H9 (cell line): ENCODE data around the gene ABHD1. TPM values are rescaled to one million over a fixed set of nuclear protein-coding genes. Genes with fewer than 3 reads are reported as not detected.

Experiments
- DNase-seq: peaks from one replicate; pipeline ENCODE4 v3.0.0-alpha.2; 2017
- H2AFZ ChIP-seq: one replicate; pipeline ENCODE4 v1.6.1; 2013; ENCODE audit warnings: mild to moderate bottlenecking, low read length, control low read depth, moderate library complexity
- H2AK5ac ChIP-seq: 2 replicates; pipeline ENCODE4 v1.6.1; 2013; ENCODE audit warnings: low read length, control low read depth, mixed read lengths; ENCODE audit not compliant: insufficient read length
- H2BK120ac ChIP-seq: one replicate; pipeline ENCODE4 v1.6.1; 2013; ENCODE audit warnings: low read depth, mild to moderate bottlenecking, low read length, control low read depth, inconsistent platforms; ENCODE audit not compliant: poor library complexity, severe bottlenecking
- H2BK12ac ChIP-seq: 2 replicates; pipeline ENCODE4 v1.6.1; 2013; ENCODE audit warnings: low read length, control low read depth, mixed read lengths, low read depth; ENCODE audit not compliant: insufficient read length
- H2BK15ac ChIP-seq: 2 replicates; pipeline ENCODE4 v1.6.1; 2013; ENCODE audit warnings: low read depth, low read length, control low read depth
- H2BK20ac ChIP-seq: one replicate; pipeline ENCODE4 v1.6.1; 2013; ENCODE audit warnings: low read depth, mild to moderate bottlenecking, low read length, control low read depth, inconsistent platforms; ENCODE audit not compliant: poor library complexity, severe bottlenecking
- H2BK5ac ChIP-seq: 2 replicates; pipeline ENCODE4 v1.6.1; 2013; ENCODE audit warnings: low read length, control low read depth, mixed read lengths; ENCODE audit not compliant: insufficient read length
- H3K14ac ChIP-seq: 2 replicates; pipeline ENCODE4 v1.6.1; 2013; ENCODE audit warnings: low read length, control low read depth; ENCODE audit not compliant: insufficient read depth
- H3K18ac ChIP-seq: 2 replicates; pipeline ENCODE4 v1.6.1; 2013; ENCODE audit warnings: low read depth, mild to moderate bottlenecking, mixed read lengths, low read length, control low read depth; ENCODE audit not compliant: insufficient read length
- H3K23ac ChIP-seq: 2 replicates; pipeline ENCODE4 v1.6.1; 2013; ENCODE audit warnings: low read length, control low read depth, mixed read lengths, low read depth; ENCODE audit not compliant: insufficient read length
- H3K23me2 ChIP-seq: 2 replicates; pipeline ENCODE4 v1.6.1; 2013; ENCODE audit warnings: low read depth, mild to moderate bottlenecking, mixed read lengths, low read length, control low read depth; ENCODE audit not compliant: insufficient read length, poor library complexity, severe bottlenecking
- H3K27ac ChIP-seq: 2 replicates; pipeline ENCODE4 v1.5.1; 2013; ENCODE audit warnings: low read length, control low read depth, mixed read lengths, low read depth; ENCODE audit not compliant: insufficient read length
- H3K27me3 ChIP-seq: 2 replicates; pipeline ENCODE4 v1.6.1; 2013; ENCODE audit warnings: low read length, control low read depth, inconsistent platforms; ENCODE audit not compliant: insufficient read depth
- H3K4ac ChIP-seq: 2 replicates; pipeline ENCODE4 v1.6.1; 2013; ENCODE audit warnings: low read depth, mild to moderate bottlenecking, control low read depth, inconsistent platforms, low read length, moderate library complexity
- H3K4me1 ChIP-seq: 2 replicates; pipeline ENCODE4 v1.6.1; 2013; ENCODE audit warnings: low read length, control low read depth, inconsistent platforms; ENCODE audit not compliant: insufficient read depth
- H3K4me2 ChIP-seq: 2 replicates; pipeline ENCODE4 v1.6.1; 2013; ENCODE audit warnings: low read length, control low read depth, mixed read lengths; ENCODE audit not compliant: insufficient read length, insufficient read depth
- H3K56ac ChIP-seq: 2 replicates; pipeline ENCODE4 v1.6.1; 2013; ENCODE audit warnings: low read depth, mild to moderate bottlenecking, mixed read lengths, low read length, control low read depth; ENCODE audit not compliant: insufficient read length
- H3K79me1 ChIP-seq: 2 replicates; pipeline ENCODE4 v1.6.1; 2013; ENCODE audit warnings: low read depth, mild to moderate bottlenecking, moderate library complexity, low read length, control low read depth, inconsistent platforms; ENCODE audit not compliant: insufficient read depth, poor library complexity, severe bottlenecking
- H3K79me2 ChIP-seq: 2 replicates; pipeline ENCODE4 v1.6.1; 2013; ENCODE audit warnings: low read length, control low read depth, inconsistent platforms; ENCODE audit not compliant: insufficient read depth
- H3K9ac ChIP-seq: 2 replicates; pipeline ENCODE4 v1.6.1; 2013; ENCODE audit warnings: low read length, control low read depth, mixed read lengths; ENCODE audit not compliant: insufficient read length; ENCODE audit errors: extremely low read depth
- H3K9me3 ChIP-seq: one replicate; pipeline ENCODE4 v1.6.1; 2013; ENCODE audit warnings: low read depth, low read length, inconsistent platforms; ENCODE audit not compliant: control insufficient read depth
- H3T11ph ChIP-seq: one replicate; pipeline ENCODE4 v1.6.1; 2013; ENCODE audit warnings: mild to moderate bottlenecking, low read length, control low read depth, inconsistent platforms
- H4K20me1 ChIP-seq: one replicate; pipeline ENCODE4 v1.6.1; 2013; ENCODE audit not compliant: control insufficient read depth, insufficient read length, insufficient read depth
- H4K5ac ChIP-seq: 2 replicates; pipeline ENCODE4 v1.6.1; 2013; ENCODE audit warnings: low read depth, mild to moderate bottlenecking, mixed read lengths, low read length, control low read depth; ENCODE audit not compliant: insufficient read length
- H4K8ac ChIP-seq: replicated peaks from 2 replicates; pipeline ENCODE4 v1.6.1; 2013; ENCODE audit warnings: low read length, control low read depth, mixed read lengths, low read depth; ENCODE audit not compliant: insufficient read length
- H4K91ac ChIP-seq: 2 replicates; pipeline ENCODE4 v1.6.1; 2013; ENCODE audit warnings: low read depth, mild to moderate bottlenecking, moderate library complexity, mixed read lengths, low read length, control low read depth; ENCODE audit not compliant: insufficient read length
- H3K27ac Mint-ChIP-seq, 3 experiments: 2 replicates in 2 of 3; 3 replicates in 1 of 3; pipeline ENCODE4 v1.8.0; 2020 to 2021; ENCODE audit warnings: mixed read lengths in 3 of 3, mild to moderate bottlenecking in 1 of 3, moderate library complexity in 1 of 3
- H3K27me3 Mint-ChIP-seq: 2 replicates; pipeline ENCODE4 v1.8.0; 2021; ENCODE audit warnings: low read depth, mild to moderate bottlenecking, moderate library complexity, mixed read lengths
- H3K36me3 Mint-ChIP-seq, 3 experiments: 2 replicates in 2 of 3; 3 replicates in 1 of 3; pipeline ENCODE4 v1.8.0; 2020 to 2021; ENCODE audit warnings: low read depth in 3 of 3, mixed read lengths in 3 of 3; ENCODE audit not compliant: insufficient read depth in 1 of 3
- H3K4me1 Mint-ChIP-seq, 2 experiments: 2 replicates each; pipeline ENCODE4 v1.8.0; 2020; ENCODE audit warnings: mixed read lengths in 2 of 2
- H3K4me3 Mint-ChIP-seq, 2 experiments: 2 replicates in 1 of 2; 3 replicates in 1 of 2; pipeline ENCODE4 v1.8.0; 2020 to 2021; ENCODE audit warnings: mild to moderate bottlenecking in 2 of 2, mixed read lengths in 2 of 2, moderate library complexity in 1 of 2
- H3K9me3 Mint-ChIP-seq, 2 experiments: 2 replicates in 1 of 2; 3 replicates in 1 of 2; pipeline ENCODE4 v1.8.0; 2020; ENCODE audit warnings: mild to moderate bottlenecking in 2 of 2, mixed read lengths in 2 of 2, moderate library complexity in 1 of 2
- CTCF ChIP-seq: fragments of 200-600 bp; sonication (generic); conservative IDR thresholded peaks from 3 replicates; pipeline ENCODE4 v1.8.0; 2021; ENCODE audit warnings: antibody characterized with exemption, mild to moderate bottlenecking
- WGBS: extraction: QIAGEN DNeasy Blood & Tissue Kit; methylation state at CpG from one replicate; pipeline ENCODE4 v1.1.7; 2013; ENCODE audit warnings: missing lambda C conversion rate, low lambda C conversion rate, mixed read lengths; ENCODE audit not compliant: insufficient read length; ENCODE audit errors: extremely low coverage; 5-methylcytosine and 5-hydroxymethylcytosine counted together
- total RNA-seq: library from RNA; stranded (reverse); gene quantifications from 2 replicates; pipeline ENCODE4 v1.2.1, GENCODE V29; 2021

ABHD1 gene
- total RNA-seq, 1 experiment from 2014 or later, result 0.31 TPM

- Histone ChIP-seq H3K9me3 (no peaks in the 10 kb centered on the region), H3K4me2 (no peak overlapping the region), H3K9ac (no peak overlapping the region), H3K23me2 (no peaks in the 10 kb centered on the region), H2BK12ac (no peak overlapping the region), H4K5ac (no peak overlapping the region), H3K27ac (no peak overlapping the region), H2BK120ac (no peak overlapping the region), H2BK15ac (no peak overlapping the region), H3K4me1 (no peaks in the 10 kb centered on the region), H3K56ac (no peak overlapping the region), H4K20me1 (no peaks in the 10 kb centered on the region), H2AK5ac (no peak overlapping the region), H3K79me2 (peaks cover 2% of the 10 kb centered on the region; the same call in 1 of the 2 replicates), H3K18ac (no peak overlapping the region), H4K91ac (no peak overlapping the region), H3T11ph (no peak overlapping the region), H3K23ac (no peak overlapping the region), H4K8ac (no peak overlapping the region), H3K27me3 (no peaks in the 10 kb centered on the region), H3K79me1 (no peaks in the 10 kb centered on the region), H3K14ac (no peak overlapping the region), H2AFZ (no peak overlapping the region), H2BK20ac (no peak overlapping the region), H3K4ac (no peak overlapping the region), H2BK5ac (no peak overlapping the region)
- Mint-ChIP-seq H3K4me1 (peaks cover 7% of the 10 kb centered on the region in 2 experiments), H3K4me3 (no peak overlapping the region), H3K27me3 (peaks cover 13% of the 10 kb centered on the region), H3K27ac (no peak overlapping the region), H3K36me3 (peaks cover 1 to 3% (median 2%) of the 10 kb centered on the region in 3 experiments; a peak in 5 of 7 replicates), H3K9me3 (no peaks in the 10 kb centered on the region)
- no CpG with 5 or more reads among the region's 7 CpGs for WGBS
- DNase-seq, result no peak
- no peak for TF ChIP-seq CTCF
Observed at GRCh38 chr2:27138111-27138510, 14.5 kb downstream of the ABHD1 start.
